IPS-20b (cell line): ENCODE results near the gene AKNAD1.
"Not testable (repeated sequence)": the region's sequence is repeated elsewhere in the genome, so short reads cannot be mapped to it uniquely, and the experiment has no call there.

Source experiments
- H3K27ac ChIP-seq: one replicate; pipeline ENCODE4 v1.5.1; 2013; ENCODE audit warnings: low read length
- H3K27me3 ChIP-seq: 2 replicates; pipeline ENCODE4 v1.6.1; 2013; ENCODE audit warnings: mild to moderate bottlenecking, low read length, inconsistent platforms; ENCODE audit not compliant: insufficient read depth
- H3K36me3 ChIP-seq: 2 replicates; pipeline ENCODE4 v1.6.1; 2013; ENCODE audit warnings: low read depth, mild to moderate bottlenecking, inconsistent platforms, low read length, moderate library complexity; ENCODE audit not compliant: insufficient read depth
- H3K4me1 ChIP-seq: 2 replicates; pipeline ENCODE4 v1.6.1; 2013; ENCODE audit warnings: mild to moderate bottlenecking, control low read depth, inconsistent platforms, low read length, moderate library complexity; ENCODE audit not compliant: insufficient read depth
- H3K4me3 ChIP-seq: 2 replicates; pipeline ENCODE4 v1.5.1; 2013; ENCODE audit warnings: mild to moderate bottlenecking, low read length, inconsistent platforms
- H3K9ac ChIP-seq: 2 replicates; pipeline ENCODE4 v1.6.1; 2013; ENCODE audit warnings: low read depth, mild to moderate bottlenecking, inconsistent platforms, low read length, moderate library complexity
- H3K9me3 ChIP-seq: 2 replicates; pipeline ENCODE4 v1.6.1; 2013; ENCODE audit warnings: mild to moderate bottlenecking, low read depth, low read length, inconsistent platforms; ENCODE audit not compliant: insufficient read depth

The AKNAD1 gene

GRCh38 chr1:108801101-108801500 lies 55.8 kb downstream of the AKNAD1 start:
- Histone ChIP-seq H3K36me3 (peaks cover 55% of the 10 kb centered on the region), H3K4me1 (no peaks in the 10 kb centered on the region), H3K27ac (no peak overlapping the region), H3K9ac (no peak overlapping the region), H3K27me3 (no peaks in the 10 kb centered on the region), H3K4me3 (no peak overlapping the region), H3K9me3 (no peaks in the 10 kb centered on the region)

DNA sequence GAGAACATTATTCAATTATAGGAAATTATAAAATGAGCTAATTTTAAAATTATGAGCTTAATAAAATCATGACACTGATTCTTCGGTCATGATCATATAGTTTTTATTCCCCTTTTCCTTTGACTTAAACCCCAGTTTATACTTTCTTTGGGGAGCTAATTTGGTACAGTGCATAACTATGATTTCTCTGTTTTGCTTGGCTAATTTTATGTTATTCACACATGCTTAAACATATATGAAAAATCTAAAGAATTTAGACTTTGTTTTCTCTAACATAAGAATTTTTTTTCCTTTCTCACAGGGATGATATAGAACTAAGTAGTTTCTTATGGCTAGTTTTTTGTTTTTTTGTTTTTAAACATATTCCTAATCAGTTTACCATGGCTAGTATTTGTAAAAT lies 57.9 kb downstream of the AKNAD1 start:
- Histone ChIP-seq H3K27me3 (no peaks in the 10 kb centered on the region), H3K9ac (no peak overlapping the region), H3K4me3 (no peak overlapping the region), H3K27ac (no peak overlapping the region), H3K9me3 (no peaks in the 10 kb centered on the region), H3K4me1 (no peaks in the 10 kb centered on the region), H3K36me3 (peaks cover 69% of the 10 kb centered on the region)

GRCh38 chr1:108792420-108792819 lies 64.5 kb downstream of the AKNAD1 start:
- Histone ChIP-seq H3K27me3 (no peaks in the 10 kb centered on the region), H3K36me3 (peaks cover 64% of the 10 kb centered on the region), H3K4me1 (no peaks in the 10 kb centered on the region), H3K9ac (no peak overlapping the region), H3K4me3 (no peak overlapping the region), H3K27ac (no peak overlapping the region), H3K9me3 (peaks cover 18% of the 10 kb centered on the region)

DNA sequence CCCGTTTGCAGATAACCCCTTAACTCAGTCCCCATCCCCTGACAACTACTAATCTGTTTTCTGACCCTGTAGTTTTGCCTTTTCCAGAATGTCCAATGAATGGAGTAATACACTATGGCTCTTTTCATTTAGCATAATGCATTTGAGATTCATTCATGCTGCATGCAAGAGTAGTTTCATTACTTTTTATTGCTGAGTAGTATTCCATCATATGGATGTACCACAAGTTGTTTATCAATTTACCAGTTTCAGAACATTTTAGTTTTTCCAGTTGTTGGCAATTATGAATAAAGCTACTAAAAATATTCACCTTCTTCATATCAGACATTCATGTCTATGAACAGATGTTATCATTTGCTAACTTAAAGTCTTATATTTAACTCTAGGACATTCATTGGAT lies 65.1 kb downstream of the AKNAD1 start:
- H3K4me3 ChIP-seq, result no peak overlapping the region
- peaks cover 58% of the 10 kb centered on the region for H3K36me3 ChIP-seq
- H3K4me1 ChIP-seq, result no peaks in the 10 kb centered on the region
- H3K27me3 ChIP-seq, result no peaks in the 10 kb centered on the region
- H3K27ac ChIP-seq, result no peak overlapping the region
- no peak overlapping the region for H3K9ac ChIP-seq
- peaks cover 18% of the 10 kb centered on the region for H3K9me3 ChIP-seq

DNA sequence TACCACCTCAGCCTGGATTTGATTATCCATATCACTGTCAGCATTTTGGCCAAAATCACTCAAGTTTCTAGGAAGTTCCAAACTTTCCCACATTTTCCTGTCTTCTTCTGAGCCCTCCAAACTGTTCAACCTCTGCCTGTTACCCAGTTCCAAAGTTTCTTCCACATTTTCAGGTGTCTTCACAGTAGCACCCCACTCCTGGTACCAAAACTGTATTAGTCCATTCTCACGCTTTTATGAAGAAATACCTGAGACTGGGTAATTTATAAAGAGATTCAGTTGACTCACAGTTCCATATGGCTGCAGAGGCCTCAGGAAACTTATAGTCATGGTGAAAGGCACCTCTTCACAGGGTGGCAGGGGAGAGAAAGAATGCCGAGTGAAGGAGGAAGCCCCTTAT lies 71.0 kb downstream of the AKNAD1 start:
- no peak overlapping the region for H3K9ac ChIP-seq
- peaks cover 34% of the 10 kb centered on the region for H3K9me3 ChIP-seq
- H3K4me1 ChIP-seq, result no peaks in the 10 kb centered on the region
- H3K27me3 ChIP-seq, result no peaks in the 10 kb centered on the region
- no peak overlapping the region for H3K4me3 ChIP-seq
- H3K27ac ChIP-seq, result no peak overlapping the region
- peaks cover 59% of the 10 kb centered on the region for H3K36me3 ChIP-seq

DNA sequence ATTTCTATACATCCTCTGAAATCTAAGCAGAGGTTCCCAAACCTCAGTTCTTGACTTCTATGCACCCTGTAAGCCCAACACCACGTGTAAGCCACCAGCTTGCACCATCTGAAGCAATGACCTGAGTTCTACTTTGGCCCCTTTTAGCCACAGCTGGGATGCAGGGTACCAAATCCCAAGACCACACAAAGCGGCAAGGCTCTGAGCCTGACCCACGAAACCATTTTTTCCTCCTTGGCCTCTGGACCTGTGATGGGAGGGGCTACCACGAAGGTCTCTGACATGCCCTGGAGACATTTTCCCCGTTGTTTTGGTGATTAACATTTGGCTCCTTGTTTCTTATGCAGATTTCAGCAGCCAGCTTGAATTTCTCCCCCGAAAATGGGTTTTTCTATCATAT lies 71.6 kb downstream of the AKNAD1 start:
- H3K36me3 ChIP-seq, result peaks cover 58% of the 10 kb centered on the region
- no peak overlapping the region for H3K9ac ChIP-seq
- H3K27ac ChIP-seq, result no peak overlapping the region
- peaks cover 34% of the 10 kb centered on the region for H3K9me3 ChIP-seq
- no peak overlapping the region for H3K4me3 ChIP-seq
- H3K4me1 ChIP-seq, result no peaks in the 10 kb centered on the region
- no peaks in the 10 kb centered on the region for H3K27me3 ChIP-seq

DNA sequence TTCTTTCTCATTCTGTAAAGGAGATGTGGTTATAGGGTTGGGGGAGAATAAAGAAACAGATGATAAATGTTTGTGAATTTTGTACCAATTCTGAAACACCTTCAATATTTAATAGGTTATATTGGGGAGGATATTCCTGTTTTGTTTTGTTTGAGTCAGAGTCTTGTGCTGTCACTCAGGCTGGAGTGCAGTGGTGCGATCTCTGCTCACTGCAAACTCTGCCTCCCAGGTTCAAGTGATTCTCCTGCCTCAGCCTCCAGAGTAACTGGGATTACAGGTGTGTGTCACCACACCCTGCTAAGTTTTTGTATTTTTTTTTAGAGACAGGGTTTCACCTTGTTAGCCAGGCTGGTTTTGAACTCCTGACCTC lies 75.3 kb downstream of the AKNAD1 start:
- H3K27me3 ChIP-seq, H3K4me1 ChIP-seq, H3K4me3 ChIP-seq, H3K27ac ChIP-seq, H3K9ac ChIP-seq: not testable (repeated sequence)
- Histone ChIP-seq H3K36me3 (peaks cover 85% of the 10 kb centered on the region), H3K9me3 (peaks cover 33% of the 10 kb centered on the region)

- Histone ChIP-seq H3K4me3 (no peak overlapping the region), H3K4me1 (no peaks in the 10 kb centered on the region), H3K27me3 (no peaks in the 10 kb centered on the region), H3K9me3 (peaks cover 28% of the 10 kb centered on the region), H3K27ac (no peak overlapping the region), H3K9ac (no peak overlapping the region), H3K36me3 (peaks cover 85% of the 10 kb centered on the region)
Observed at GRCh38 chr1:108780937-108781574, 75.8 kb downstream of the AKNAD1 start.

- Histone ChIP-seq H3K9me3 (peaks cover 12% of the 10 kb centered on the region), H3K9ac (no peak overlapping the region), H3K4me3 (no peak overlapping the region), H3K36me3 (peaks cover 83% of the 10 kb centered on the region), H3K27ac (no peak overlapping the region), H3K27me3 (no peaks in the 10 kb centered on the region), H3K4me1 (no peaks in the 10 kb centered on the region)
Observed at GRCh38 chr1:108779455-108779854, 77.4 kb downstream of the AKNAD1 start.

- Histone ChIP-seq H3K4me3 (no peak overlapping the region), H3K9ac (no peak overlapping the region), H3K4me1 (no peaks in the 10 kb centered on the region), H3K36me3 (peaks cover 83% of the 10 kb centered on the region), H3K27ac (no peak overlapping the region), H3K27me3 (no peaks in the 10 kb centered on the region), H3K9me3 (no peaks in the 10 kb centered on the region)
Observed at GRCh38 chr1:108777839-108778238, 79.1 kb downstream of the AKNAD1 start.

DNA sequence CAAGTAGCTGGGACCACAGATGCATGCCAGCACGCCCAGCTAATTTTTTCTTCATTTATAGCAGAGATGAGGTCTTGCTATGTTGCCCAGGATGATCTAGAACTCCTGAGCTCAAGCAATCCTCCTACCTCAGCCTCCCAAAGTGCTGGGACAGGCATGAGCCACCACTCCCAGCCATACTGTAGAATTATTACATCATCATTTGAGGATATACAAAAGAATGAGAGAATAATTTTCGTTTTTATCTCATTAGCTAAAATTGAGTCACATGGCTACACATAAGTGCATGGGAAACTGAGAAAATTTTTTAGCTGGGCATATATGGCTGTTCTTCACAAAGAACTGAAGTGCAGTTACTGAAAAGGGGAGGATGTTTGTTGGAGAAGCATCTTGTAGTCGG lies 89.2 kb downstream of the AKNAD1 start:
- Histone ChIP-seq H3K4me1 (no peaks in the 10 kb centered on the region), H3K27me3 (no peaks in the 10 kb centered on the region), H3K9ac (no peak overlapping the region), H3K9me3 (no peaks in the 10 kb centered on the region), H3K4me3 (no peak overlapping the region), H3K27ac (no peak overlapping the region), H3K36me3 (peaks cover 38% of the 10 kb centered on the region)

DNA sequence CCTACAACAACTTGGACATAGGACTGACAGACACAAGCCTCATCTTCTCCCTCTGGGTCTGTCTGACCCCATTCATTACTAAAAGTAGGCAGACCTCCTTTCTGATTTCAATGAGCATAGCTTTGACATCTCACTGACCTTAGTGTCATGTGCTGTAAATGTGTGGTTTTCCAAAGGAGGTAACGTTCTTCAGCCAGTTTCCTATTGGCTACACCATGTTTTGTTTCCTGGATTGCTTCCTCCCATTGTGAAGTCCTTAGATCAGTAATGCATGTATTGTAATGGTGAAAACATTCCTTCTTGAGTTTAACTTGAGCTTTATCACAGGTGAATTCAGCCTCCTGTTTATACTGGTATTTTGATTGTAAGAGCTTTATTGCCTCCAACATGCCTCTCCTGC lies 89.8 kb downstream of the AKNAD1 start:
- H3K27ac ChIP-seq, result no peak overlapping the region
- H3K27me3 ChIP-seq, result no peaks in the 10 kb centered on the region
- H3K4me3 ChIP-seq, result no peak overlapping the region
- no peak overlapping the region for H3K9ac ChIP-seq
- peaks cover 39% of the 10 kb centered on the region for H3K36me3 ChIP-seq
- no peaks in the 10 kb centered on the region for H3K4me1 ChIP-seq
- no peaks in the 10 kb centered on the region for H3K9me3 ChIP-seq
